ENCODE data around the gene AARS2.
A peak's percentile ranks its signal among the peaks of the same experiment; 100 is the strongest.

Gene AARS2

GRCh38 chr6:44260011-44260410 is 53.1 kb downstream of the AARS2 start:
- no peak for DNase-seq

GRCh38 chr6:44258921-44259320 is 54.2 kb downstream of the AARS2 start:
- DNase-seq, result no peak

GRCh38 chr6:44258325-44258863 is 54.8 kb downstream of the AARS2 start:
- DNase-seq, result no peak

- peak; percentile 58 for DNase-seq
Measured at GRCh38 chr6:44257753-44258324, 55.3 kb downstream of the AARS2 start.

GRCh38 chr6:44257025-44257752 is 56.0 kb downstream of the AARS2 start, which contains the start of gene SLC35B2:
TSS of gene SLC35B2 (minus strand) at chr6:44257528. CDS start at chr6:44257410, 118 bp downstream.
- DNase-seq, result peak; percentile 58

GRCh38 chr6:44256775-44257024 is 56.4 kb downstream of the AARS2 start:
- no peak for DNase-seq

- DNase-seq, result no peak
Measured at GRCh38 chr6:44255871-44256774, 57.0 kb downstream of the AARS2 start.

- DNase-seq, result no peak
Measured at GRCh38 chr6:44255105-44255808, 57.9 kb downstream of the AARS2 start.

GRCh38 chr6:44254191-44255104 is 58.7 kb downstream of the AARS2 start:
- DNase-seq, result no peak

GRCh38 chr6:44253307-44254101 is 59.6 kb downstream of the AARS2 start:
- DNase-seq, result peak; percentile 38

- no peak for DNase-seq
Measured at GRCh38 chr6:44251576-44252524, 61.3 kb downstream of the AARS2 start.

GRCh38 chr6:44250718-44251123 is 62.4 kb downstream of the AARS2 start:
- DNase-seq, result no peak

GRCh38 chr6:44250067-44250717 is 63.0 kb downstream of the AARS2 start:
- DNase-seq, result no peak
